Left cardiac atrium (tissue), 4 donors: ENCODE data around the gene PCDHA5. TPM values are rescaled to one million over a fixed set of nuclear protein-coding genes. Genes with fewer than 3 reads are reported as not detected.
A peak's percentile ranks its signal among the peaks of the same experiment; 100 is the strongest.
"Not testable (repeated sequence)": the region's sequence is repeated elsewhere in the genome, so short reads cannot be mapped to it uniquely, and the experiment has no call there.

ENCODE experiments used
- ATAC-seq, 2 donors: fragments of 200-7000 bp; cut with Tn5 transposase; one replicate each; pipeline ENCODE4 v1.9.1; 2020; ENCODE audit warnings: mild to moderate bottlenecking in 2 of 2, moderate library complexity in 2 of 2
- DNase-seq: peaks from one replicate; pipeline ENCODE4 v3.0.0-alpha.2; 2020
- intact Hi-C, 2 donors: fragments of 100-400 bp; cut with DNase I; formaldehyde crosslinking; loops; one replicate each; pipeline versions ENCODE4 v1.14.1 to v1.15.1; 2022 to 2023
- long read RNA-seq: library from polyadenylated mRNA; unstranded; transcript quantifications from one replicate; pipeline ENCODE4 v2.0.0, GENCODE V29; 2021
- total RNA-seq, 2 donors: library from RNA; stranded (reverse); fragmentation: NEBNext Ultra II Directional; extraction: Animal tissue kit (Norgen Biotek cat#: 25700); gene quantifications; one replicate each; pipeline ENCODE4 v1.2.1, GENCODE V29; 2021
- donor health status: DM: no; HTN: yes; CAD: no.
- donor health status: DM: no; HTN: yes; CAD: no; lungs with severe emphysema.
- donor health status: DM: yes; HTN: yes; CAD: no.
- donor health status: Dilated cardiomyopathy.

The PCDHA5 gene
- total RNA-seq, result under 1 TPM in 1 of 2 donors, not detected in 1; 0.08 TPM
- long read RNA-seq, result 0 reads

GRCh38 chr5:140821375-140822280 lies at the start of gene PCDHA5:
Gene PCDHA5, plus strand, starts transcription at chr5:140821613.
- intact Hi-C loops, result no loop called here
- ATAC-seq, result no peak
- DNase-seq, result no peak

GRCh38 chr5:140780512-140780911 lies 40.9 kb upstream of the PCDHA5 start:
- intact Hi-C loops, result no loop called here
- no peak for DNase-seq
- ATAC-seq, result no peak

GRCh38 chr5:140785905-140786686 lies 35.3 kb upstream of the PCDHA5 start, which contains the start of gene PCDHA1:
Gene PCDHA1, plus strand, starts transcription at chr5:140786140.
- intact Hi-C loops, result no loop called here
- ATAC-seq (no peak), DNase-seq (no peak)

GRCh38 chr5:140787422-140787821 lies 34.0 kb upstream of the PCDHA5 start:
- intact Hi-C loops, ATAC-seq, DNase-seq: not testable (repeated sequence)

GRCh38 chr5:140787849-140788504 lies 33.4 kb upstream of the PCDHA5 start:
- ATAC-seq, DNase-seq, intact Hi-C loops: not testable (repeated sequence)

GRCh38 chr5:140791089-140791488 lies 30.3 kb upstream of the PCDHA5 start:
- DNase-seq (no peak), ATAC-seq (no peak)
- intact Hi-C loops, result no loop called here

GRCh38 chr5:140794595-140795258 lies 26.7 kb upstream of the PCDHA5 start, which contains the start of gene PCDHA2:
Gene PCDHA2, plus strand, starts transcription at chr5:140794852.
- intact Hi-C loops, result no loop called here
- DNase-seq (no peak), ATAC-seq (no peak)

- ATAC-seq, result no peak
- DNase-seq, result no peak
- intact Hi-C loops, result no loop called here
Measured at GRCh38 chr5:140795259-140795641, 26.2 kb upstream of the PCDHA5 start.

GRCh38 chr5:140796072-140796717 lies 25.2 kb upstream of the PCDHA5 start:
- ATAC-seq, DNase-seq, intact Hi-C loops: not testable (repeated sequence)

- intact Hi-C loops, result no loop called here
- DNase-seq, result no peak
- ATAC-seq, result no peak
Measured at GRCh38 chr5:140796718-140797095, 24.7 kb upstream of the PCDHA5 start.

- intact Hi-C loops, result no loop called here
- DNase-seq (no peak), ATAC-seq (no peak)
Measured at GRCh38 chr5:140800816-140801493, 20.5 kb upstream of the PCDHA5 start, which contains the start of gene PCDHA3. Gene PCDHA3, plus strand, starts transcription at chr5:140801057.

GRCh38 chr5:140801494-140801841 lies 19.9 kb upstream of the PCDHA5 start:
- no peak for ATAC-seq
- no peak for DNase-seq
- intact Hi-C loops, result no loop called here

GRCh38 chr5:140802381-140802780 lies 19.0 kb upstream of the PCDHA5 start:
- ATAC-seq, DNase-seq, intact Hi-C loops: not testable (repeated sequence)

- DNase-seq (no peak), ATAC-seq (no peak)
- intact Hi-C loops, result no loop called here
Measured at GRCh38 chr5:140802781-140803271, 18.6 kb upstream of the PCDHA5 start.

- ATAC-seq, result peak; percentile 53 to 60
- peak; percentile 49 for DNase-seq
- intact Hi-C loops, result no loop called here
Measured at GRCh38 chr5:140806834-140807775, 14.3 kb upstream of the PCDHA5 start, which contains the start of gene PCDHA4. Gene PCDHA4, plus strand, starts transcription at chr5:140807068.

- intact Hi-C loops, ATAC-seq, DNase-seq: not testable (repeated sequence)
Measured at GRCh38 chr5:140808241-140808888, 13.0 kb upstream of the PCDHA5 start.
